Posterior vena cava (tissue), 2 donors: Measurements from ENCODE around the gene GPAM. TPM values are rescaled to one million over a fixed set of nuclear protein-coding genes. Genes with fewer than 3 reads are reported as not detected.
"Not testable (repeated sequence)": the region's sequence is repeated elsewhere in the genome, so short reads cannot be mapped to it uniquely, and the experiment has no call there.

Experiments
- DNase-seq: peaks from one replicate; pipeline ENCODE4 v3.0.0-alpha.2; 2020; ENCODE audit warnings: low spot score
- intact Hi-C, 2 donors: fragments of 100-400 bp; cut with DNase I; formaldehyde crosslinking; loops; one replicate each; pipeline versions ENCODE4 v1.14.1 to v1.14.2; 2022 to 2023
- total RNA-seq, 2 donors: library from RNA; stranded (reverse); fragmentation: NEBNext Ultra II Directional; extraction: Animal tissue kit (Norgen Biotek cat#: 25700); gene quantifications; one replicate each; pipeline ENCODE4 v1.2.1, GENCODE V29; 2021
- donor health status: DM: yes; HTN: yes; CAD: no.
- donor health status: DM: yes; HTN: yes; CAD: no.

The GPAM gene
- total RNA-seq, 2 donors from 2014 or later = 11.8 to 13.8 TPM

DNA sequence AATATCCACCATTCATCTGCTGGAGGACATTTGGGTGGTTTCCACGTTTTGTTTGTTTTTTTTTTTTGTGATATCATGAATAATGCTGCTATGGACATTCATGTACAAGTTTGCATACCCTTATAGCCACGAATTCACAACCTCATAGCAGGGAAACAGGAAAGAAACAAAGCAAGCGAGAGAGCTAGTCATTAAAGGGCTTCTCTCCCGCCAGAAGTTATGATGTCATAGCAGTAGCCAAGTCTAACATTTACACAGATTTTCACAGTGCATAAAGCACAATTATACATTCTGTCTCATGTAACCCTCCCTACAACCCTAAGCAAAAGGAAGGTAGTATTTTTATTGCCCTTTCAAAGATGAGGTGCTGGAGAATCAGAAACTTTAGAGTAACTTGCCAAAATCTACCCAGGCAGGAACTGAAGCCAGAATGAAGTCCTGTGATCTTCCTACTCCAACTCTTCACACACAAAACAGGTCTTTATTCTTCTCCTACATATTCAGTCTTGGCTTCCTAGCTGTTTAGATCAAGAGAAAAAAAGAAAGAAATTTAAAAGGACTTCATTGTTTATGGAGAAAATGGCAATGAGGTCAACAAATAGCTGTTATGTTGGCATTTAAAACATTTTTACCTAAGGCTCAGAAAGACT lies 33.9 kb upstream of the GPAM start:
- intact Hi-C loops = no loop called here

DNA sequence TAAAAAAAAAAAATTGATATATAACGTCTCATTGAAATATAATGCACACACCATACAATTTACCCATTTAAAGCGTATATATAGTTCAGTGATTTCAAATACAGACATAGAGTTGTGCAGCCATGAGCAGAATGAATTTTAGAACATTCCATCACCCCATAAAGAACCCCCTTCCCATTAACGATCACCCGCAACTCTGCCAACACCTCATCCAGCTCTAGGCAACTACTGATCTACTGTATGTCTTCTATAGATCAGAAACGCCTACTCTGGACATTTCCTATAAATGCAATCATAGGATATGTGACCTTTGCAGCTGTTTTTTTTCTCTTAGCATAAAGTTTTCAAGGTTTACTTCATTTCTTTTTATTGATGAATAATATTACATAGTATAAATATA lies 33.4 kb upstream of the GPAM start:
- no peak for DNase-seq
- intact Hi-C loops = no loop called here

More for the DNA sequence above, 33.9 kb upstream of the GPAM start:
- no peak for DNase-seq

DNA sequence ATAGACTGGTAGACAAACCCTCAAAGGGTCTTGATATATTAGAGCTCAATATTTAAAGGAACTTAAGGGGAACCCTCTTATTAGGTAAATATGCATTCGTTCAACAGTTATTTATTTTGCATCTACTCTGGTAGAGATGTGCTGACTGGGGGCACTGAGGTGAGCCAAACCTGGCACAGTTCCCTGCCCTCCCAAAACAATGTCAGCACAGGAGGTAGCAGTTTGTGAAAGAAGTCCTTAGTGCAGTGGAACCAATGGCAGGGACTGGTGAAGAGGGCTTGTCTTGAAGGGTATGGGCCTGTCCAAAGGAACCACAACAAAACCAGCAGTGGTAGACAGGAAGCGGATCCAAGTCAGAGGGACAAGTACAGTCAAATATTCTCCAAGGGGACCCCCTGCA lies 32.6 kb upstream of the GPAM start:
- intact Hi-C loops = no loop called here
- DNase-seq = no peak

DNA sequence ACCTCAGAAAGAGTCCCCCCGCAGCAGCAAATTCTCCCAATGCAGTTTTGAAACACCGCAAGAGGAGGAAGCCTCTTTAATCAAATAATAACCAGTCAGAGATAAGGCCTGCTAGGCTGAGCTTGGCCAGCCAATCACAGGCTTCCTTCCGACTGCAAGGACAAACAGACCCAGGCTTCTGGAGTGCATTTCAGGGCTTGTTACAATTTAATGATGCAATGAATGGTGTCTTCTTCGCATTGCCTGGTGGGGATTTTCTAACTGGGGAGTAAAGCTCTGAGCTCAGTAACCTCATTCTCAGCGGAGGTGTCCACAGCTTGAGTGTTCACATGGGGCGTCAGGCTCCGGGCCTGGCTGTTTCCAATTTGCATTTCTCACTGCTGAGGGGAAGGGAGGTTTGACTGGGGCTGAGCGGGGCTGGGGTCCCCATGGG lies 31.8 kb upstream of the GPAM start:
- intact Hi-C loops = no loop called here
- DNase-seq = no peak

DNA sequence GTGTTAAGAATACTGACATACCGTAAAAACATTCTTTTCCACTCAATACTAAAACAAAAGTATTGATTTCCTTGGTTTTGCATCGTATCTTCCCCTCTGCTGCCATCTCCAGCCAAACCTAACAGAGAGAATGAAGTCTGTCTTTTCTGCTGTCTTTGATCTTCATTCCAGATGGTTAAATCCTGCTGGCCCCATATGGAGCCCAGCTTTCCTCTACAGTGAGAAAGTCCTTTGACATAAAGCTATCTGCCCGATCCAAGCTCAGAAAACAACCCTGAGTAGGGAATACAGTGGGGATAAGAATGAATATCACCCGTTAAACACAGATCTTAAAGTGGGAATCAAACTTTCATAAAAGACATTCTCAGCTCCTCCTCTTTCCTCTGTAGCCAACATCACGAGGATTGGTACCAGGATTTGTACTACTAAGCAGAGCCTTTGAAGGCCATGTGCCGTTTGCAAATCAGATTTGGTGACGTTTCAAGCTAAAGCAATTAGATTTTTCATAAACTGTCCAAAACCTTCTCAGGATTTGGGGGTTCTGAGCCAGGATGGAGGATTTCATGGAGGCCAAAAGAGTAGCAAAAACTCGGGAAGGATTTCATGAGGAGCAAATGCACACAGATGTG lies 30.8 kb upstream of the GPAM start:
- intact Hi-C loops = no loop called here
- no peak for DNase-seq

DNA sequence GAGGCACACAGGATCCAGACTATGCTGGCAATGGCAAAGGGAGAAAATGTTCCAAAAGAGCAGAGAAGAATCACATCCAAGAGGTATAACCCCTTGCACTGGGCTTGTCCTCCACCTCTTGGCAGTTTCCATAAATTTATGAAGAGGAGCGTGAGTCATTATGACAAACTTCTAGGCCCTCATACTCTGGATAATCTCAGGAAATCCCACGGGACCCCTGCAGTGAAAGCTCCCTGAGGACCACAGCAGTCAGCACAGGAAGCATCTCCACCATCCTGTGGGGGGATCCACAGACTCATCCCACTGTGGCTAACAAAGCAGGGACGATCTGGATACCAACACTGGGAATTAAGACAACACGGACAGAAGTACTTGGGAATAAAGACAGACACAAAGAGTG lies 30.3 kb upstream of the GPAM start:
- no peak for DNase-seq
- intact Hi-C loops = no loop called here

DNA sequence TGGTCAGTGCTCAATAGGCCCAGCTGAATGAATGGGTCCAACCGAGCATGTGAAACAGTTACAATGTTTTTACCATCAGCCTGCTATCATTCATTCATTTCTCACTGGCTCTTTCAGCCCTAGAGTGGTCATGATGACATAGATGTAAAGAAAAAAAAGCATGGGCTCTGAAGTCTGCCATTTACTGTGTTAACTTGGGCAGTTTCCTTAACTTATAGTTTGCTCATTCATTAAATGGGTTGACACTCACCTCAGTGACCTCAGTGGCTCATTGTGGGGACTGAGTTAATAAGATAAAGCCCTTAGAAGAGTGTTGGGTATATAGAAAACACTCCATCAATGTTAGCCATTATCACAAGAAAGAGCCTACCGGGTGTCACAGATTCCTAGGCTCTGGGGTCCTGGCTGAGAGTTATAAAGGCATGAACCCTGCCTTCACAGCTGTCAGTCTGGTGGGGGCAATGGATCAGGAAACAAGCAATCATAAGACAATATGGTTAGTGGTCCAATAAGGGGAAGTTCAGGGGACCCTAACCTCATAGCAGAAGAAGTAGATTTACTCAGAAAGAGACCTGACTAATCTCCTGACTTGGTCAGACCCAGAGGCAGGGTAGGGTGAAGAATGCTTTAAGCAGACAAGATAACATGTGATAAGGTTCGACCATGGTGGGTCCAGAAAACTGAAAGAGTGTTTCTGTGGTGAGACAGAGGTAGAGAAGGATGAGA lies 29.7 kb upstream of the GPAM start:
- no peak for DNase-seq
- intact Hi-C loops = no loop called here

DNA sequence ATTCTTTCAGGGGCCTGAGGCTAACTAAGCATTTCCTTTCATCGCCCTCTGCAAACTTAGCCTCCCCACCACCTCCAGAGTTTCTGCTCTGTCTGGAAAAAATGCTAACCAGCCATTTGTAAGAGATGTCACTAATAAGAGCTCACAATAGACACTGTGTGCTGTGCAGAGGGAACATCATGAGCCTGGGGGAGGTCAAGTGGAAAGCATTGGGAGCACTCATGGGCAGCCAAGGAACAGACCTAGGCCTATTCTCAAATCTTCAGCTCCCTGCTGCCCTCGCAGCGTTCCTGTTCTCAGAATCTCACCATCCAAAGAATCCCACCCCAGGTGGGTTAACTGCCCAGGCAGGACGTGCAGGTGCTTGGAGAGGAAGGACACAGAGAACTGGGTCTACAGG lies 27.1 kb upstream of the GPAM start:
- intact Hi-C loops = no loop called here
- no peak for DNase-seq

DNA sequence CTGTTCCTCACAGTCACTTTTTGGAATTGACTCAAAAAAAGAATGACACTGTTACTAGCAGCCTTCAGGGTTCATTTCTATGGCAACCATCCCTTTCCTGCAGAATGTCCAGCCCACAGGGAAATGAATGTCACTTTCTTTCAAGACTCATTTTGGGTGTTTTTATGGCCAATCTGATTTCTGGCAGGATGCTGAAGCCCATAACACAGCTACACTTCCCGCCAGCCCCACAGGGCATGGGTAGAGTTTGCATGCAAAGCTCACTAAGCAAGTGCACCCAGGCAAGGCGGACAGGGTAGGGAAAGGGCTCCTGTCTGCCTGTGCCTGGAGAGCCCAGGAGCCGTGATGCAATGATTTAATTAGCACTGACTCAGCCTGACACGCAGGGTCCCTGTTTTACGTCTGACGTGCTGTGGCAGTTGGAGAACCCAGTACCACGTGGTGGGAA lies 26.1 kb upstream of the GPAM start:
- intact Hi-C loops = no loop called here
- DNase-seq = no peak

DNA sequence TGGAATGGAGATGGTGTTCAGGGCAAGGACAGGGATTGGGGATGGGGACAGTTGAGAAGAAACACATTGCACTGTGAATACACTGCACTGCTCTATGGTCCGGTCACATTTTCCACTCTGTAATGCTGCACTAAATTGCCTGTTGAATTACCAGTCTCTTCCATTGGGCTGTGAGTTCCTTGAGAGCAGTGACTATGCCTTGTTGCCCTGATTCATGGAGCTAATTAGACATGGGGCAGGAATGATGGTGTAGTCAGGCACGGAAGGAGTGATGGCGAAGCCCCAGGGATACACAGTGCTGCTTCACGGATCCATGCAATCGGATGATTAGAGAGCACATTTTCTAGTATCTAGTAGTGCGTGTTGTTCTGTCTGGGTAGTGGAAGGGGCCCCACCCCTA lies 25.4 kb upstream of the GPAM start:
- intact Hi-C loops = no loop called here
- no peak for DNase-seq

DNA sequence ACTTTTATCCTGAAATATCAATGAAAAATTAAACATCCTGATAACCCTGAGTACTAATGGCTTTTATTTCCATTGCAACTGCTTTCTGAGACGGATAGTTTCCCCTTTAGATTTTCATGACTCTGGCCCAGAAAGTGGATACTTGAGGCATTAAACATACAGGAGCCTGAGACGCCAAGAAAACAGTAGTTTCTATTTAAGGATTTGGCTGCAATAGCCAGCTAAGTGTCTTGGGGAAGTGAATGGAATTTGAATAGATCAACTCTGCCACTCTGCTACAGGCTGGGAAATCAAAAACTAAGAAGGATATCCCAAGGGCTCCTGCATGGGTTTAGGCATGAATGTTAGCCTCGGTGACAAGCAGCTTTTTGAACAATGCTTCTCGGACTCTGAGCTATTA lies 24.7 kb upstream of the GPAM start:
- DNase-seq = no peak
- intact Hi-C loops = no loop called here

DNA sequence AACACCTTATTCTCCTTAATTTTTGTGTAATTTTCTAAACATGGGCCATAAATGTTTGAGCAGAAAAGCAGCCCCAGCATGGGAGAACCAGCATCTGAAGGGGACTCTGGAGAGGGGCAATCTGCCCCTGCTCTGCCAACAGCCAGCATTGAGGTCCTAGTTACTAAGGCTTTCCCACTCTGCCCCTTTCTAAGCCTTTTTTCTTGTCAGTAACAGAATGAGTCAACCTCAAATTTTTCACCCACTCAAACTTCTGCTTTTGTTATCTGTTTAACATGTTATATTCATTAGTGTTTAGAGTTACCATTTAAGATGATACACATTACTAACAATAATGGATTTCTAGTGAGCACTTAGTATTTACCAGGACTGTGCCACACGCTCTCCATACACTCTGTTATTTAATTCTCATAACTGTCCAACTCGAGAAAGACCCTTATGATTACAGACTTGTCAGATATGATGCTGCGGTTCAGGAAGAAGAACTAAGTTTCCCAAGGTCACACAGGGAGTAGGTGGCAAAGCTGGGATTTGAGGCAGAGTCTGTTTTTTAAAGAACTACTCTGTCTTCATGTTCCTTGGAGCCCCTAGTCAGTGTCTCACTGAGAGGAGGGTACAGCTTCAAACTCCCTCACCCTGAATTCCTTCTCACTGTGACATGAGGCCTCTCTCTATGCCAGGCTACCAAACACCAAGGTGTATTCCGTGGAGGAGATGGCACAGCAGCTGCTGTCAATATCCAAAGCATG lies 19.9 kb upstream of the GPAM start:
- DNase-seq = no peak
- intact Hi-C loops = no loop called here

DNA sequence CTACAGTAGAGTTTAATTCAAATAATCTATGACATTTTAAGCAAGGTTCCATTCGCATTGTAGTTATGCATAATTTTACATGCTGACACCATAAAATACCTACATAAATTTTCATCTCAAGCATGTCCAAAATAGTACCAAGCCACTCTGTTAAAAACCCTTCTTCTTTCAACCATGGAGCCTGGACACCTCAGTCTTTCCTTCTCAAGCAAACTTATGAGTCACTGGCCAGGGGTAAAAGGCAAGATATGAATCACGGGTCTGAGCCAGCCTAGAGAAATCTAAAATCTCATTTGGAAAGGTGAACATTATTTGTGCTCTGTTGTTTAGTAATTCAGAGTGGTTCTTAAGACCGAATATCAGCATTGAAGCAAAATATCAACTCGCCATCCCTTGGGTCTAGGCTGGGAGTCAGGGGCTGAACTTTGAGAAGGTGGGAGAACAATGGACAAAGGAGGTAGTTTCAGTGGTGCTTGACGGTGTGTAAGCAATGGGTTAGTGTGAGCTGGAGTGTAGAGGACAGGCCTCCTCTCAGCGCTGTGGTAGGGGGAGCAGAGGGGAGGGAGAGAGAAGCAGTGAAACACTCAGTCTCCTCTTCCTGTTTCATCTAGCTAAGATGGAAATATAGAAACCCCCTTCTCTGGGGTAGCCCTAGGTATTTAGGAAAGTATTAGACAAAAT lies 19.1 kb upstream of the GPAM start:
- DNase-seq = no peak
- intact Hi-C loops = no loop called here

DNA sequence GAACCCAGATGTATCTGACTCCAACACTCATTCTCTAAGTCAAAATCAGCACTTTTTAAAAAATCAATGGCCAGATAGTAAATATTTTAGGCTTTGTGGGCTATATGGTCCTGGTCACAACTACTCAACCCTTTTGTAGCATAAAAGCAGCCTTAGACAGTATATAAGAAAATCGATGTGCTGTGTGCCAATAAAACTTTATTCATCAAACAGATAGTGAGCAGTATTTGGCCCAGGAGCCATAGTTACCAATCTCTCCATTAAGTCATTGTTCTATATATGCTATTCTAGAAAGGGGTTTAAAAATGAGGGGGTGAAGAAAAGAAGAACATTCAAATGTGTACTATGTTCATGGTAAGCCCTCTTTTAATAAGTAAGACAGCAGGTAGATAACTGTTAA lies 18.5 kb upstream of the GPAM start:
- intact Hi-C loops = no loop called here
- DNase-seq = no peak

DNA sequence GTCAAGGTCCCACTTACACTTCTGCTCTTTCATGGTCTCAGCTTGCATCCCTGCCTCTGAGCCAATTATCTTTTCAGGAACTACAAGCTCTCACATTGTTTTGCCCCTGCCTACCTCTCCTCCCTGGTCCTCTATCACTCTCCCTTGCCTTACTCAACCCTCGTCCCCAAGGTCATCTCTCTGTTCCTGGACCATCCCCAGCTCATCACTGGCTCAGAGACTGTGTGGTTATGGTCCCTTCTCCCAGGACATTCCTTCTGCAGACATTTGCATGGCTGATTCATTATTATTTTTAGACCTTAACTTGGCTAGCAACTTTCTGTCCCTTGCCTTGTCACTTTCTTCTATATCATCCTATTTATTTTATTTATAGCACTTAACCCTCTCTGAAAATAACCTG lies 17.8 kb upstream of the GPAM start:
- no peak for DNase-seq
- intact Hi-C loops = no loop called here

DNA sequence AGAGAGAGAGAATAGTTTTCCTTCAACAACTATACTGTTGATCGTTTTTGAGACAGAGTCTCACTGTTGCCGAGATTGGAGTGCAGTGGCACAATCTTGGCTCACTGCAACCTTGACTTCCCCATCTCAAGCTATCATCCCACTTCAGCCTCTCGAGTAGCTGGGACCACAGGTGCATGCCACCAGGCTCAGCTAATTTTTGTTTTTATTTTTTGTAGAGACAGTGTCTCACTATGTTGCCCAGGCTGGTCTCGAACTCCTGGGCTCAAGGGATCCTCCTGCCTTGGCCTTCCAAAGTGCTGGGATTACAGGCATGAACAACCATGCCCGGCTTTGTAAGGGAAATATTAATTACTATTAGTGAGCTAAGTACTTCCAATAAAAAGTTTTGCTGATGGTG lies 16.7 kb upstream of the GPAM start:
- DNase-seq, intact Hi-C loops: not testable (repeated sequence)

DNA sequence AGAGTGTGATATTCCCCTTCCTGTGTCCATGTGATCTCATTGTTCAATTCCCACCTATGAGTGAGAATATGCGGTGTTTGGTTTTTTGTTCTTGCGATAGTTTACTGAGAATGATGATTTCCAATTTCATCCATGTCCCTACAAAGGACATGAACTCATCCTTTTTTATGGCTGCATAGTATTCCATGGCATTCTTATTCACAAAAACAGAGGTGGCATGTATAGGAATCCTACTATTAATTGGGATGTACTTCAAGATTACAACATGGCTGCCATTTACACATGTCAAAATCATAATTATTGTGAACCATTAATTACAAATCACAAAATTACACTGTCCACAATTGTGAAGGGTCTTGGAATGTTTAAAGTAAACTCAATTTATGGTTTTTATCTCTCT lies 14.1 kb upstream of the GPAM start:
- intact Hi-C loops, DNase-seq: not testable (repeated sequence)

DNA sequence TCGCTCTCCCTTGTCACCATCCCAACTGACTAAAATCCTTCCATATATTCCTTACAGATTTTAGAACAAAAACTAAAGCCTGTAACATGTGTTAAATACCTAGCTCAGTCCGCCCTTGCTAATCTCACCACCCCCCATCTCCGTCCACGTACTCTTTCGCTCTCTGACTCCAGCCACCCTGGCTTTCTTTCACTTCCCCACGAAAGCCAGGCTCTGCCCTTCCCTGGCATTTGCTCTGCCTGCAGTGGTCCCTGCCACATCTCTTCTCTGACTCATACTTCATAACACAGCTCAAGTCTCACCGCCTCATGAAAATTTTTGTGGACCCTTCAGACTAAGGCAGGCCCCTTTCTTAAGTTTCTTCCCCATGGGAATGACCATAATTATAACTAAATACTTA lies 11.7 kb upstream of the GPAM start:
- DNase-seq = no peak
- intact Hi-C loops = no loop called here

DNA sequence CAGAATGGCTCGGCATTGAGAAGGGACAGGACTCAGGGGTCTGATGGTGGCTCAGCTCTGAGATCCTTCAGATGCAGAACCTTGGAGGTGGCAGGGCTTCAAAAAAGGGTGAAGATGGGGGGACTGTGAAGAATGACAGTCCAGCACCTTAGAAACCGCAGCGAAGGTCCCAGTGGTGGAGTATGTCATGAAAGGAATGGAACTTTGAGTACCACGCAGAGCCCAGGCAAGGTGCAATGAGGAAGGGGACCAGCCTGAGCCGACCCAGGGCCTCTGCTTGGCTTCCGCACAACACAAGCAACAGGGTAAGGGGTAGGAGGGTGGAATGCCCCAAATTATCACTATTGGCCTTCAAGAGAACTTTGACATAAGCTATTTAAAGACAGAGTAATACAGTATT lies 8.2 kb upstream of the GPAM start:
- DNase-seq = no peak
- intact Hi-C loops = no loop called here
